GM12892 (cell line): ENCODE measurements around the gene HNRNPUL2.

ENCODE experiments used
- POLR2A ChIP-seq: IDR thresholded peaks from 2 replicates; pipeline ENCODE4 v1.6.1; 2011; ENCODE audit warnings: low read depth, low read length, control low read depth
- POLR2AphosphoS5 ChIP-seq: IDR thresholded peaks from 2 replicates; pipeline ENCODE4 v1.6.1; 2011; ENCODE audit warnings: low read depth, low read length, control low read depth
- TAF1 ChIP-seq: IDR thresholded peaks from 2 replicates; pipeline ENCODE4 v1.6.1; 2011; ENCODE audit warnings: low read depth, mild to moderate bottlenecking, control low read depth, low read length, borderline replicate concordance

GRCh38 chr11:62702246-62702645 lies 25.0 kb downstream of the HNRNPUL2 start:
- TF ChIP-seq POLR2A (no peak), POLR2AphosphoS5 (no peak), TAF1 (no peak)
